ENCODE data around the gene MAN1A2.

- no peak for TF ChIP-seq CTCF (IDR thresholded peaks at IDR 0.05)
- TF ChIP-seq POLR2A (IDR thresholded peaks at IDR 0.05) = no peak
These were observed 42.9 kb upstream of the MAN1A2 start for GRCh38 chr1:117324357-117324756.

All from uterus (tissue), 2 donors.